Neural cell (in vitro differentiated cells): ENCODE data around the gene EEF2K.

Experiments used
- CTCF ChIP-seq: fragments of 450-650 bp; IDR thresholded peaks from 2 replicates; pipeline ENCODE4 v1.5.1; 2014; ENCODE audit warnings: antibody characterized with exemption, mild to moderate bottlenecking, moderate library complexity; ENCODE audit not compliant: poor library complexity, severe bottlenecking
- RAD21 ChIP-seq: fragments of 450-650 bp; conservative IDR thresholded peaks from 2 replicates; pipeline ENCODE4 v1.6.1; 2014; ENCODE audit warnings: antibody characterized with exemption, mild to moderate bottlenecking, moderate library complexity
- SMC3 ChIP-seq: fragments of 450-650 bp; conservative IDR thresholded peaks from 2 replicates; pipeline ENCODE4 v1.6.1; 2014; ENCODE audit warnings: antibody characterized with exemption, mild to moderate bottlenecking, moderate library complexity; ENCODE audit not compliant: poor library complexity
- TAF1 ChIP-seq: IDR thresholded peaks from 2 replicates; pipeline ENCODE4 v1.6.1; 2012; ENCODE audit warnings: low read depth

- TF ChIP-seq CTCF (no peak), SMC3 (no peak), TAF1 (no peak), RAD21 (no peak)
Measured at GRCh38 chr16:22181843-22182242, 24.2 kb upstream of the EEF2K start.
